ENCODE data around the gene SH3PXD2A. TPM values are rescaled to one million over a fixed set of nuclear protein-coding genes. Genes with fewer than 3 reads are reported as not detected.
A peak's percentile ranks its signal among the peaks of the same experiment; 100 is the strongest.

SH3PXD2A gene
- total RNA-seq, 1 experiment from 2014 or later: 54.9 TPM

- intact Hi-C loops (cut with micrococcal nuclease; ENCODE audit: unreplicated experiment): no loop called here
- H3K4me1 ChIP-seq (ENCODE audit: insufficient read depth, low read length, poor library complexity, severe bottlenecking): peaks cover 71% of the 10 kb centered on the region
- ChIA-PET POLR2A (ENCODE audit: low non-redundant PET) (no interaction called here), CTCF (no interaction called here)
- no TSS peak for BruUV-seq (replicated peaks)
- no peaks in the 10 kb centered on the region for H3K36me3 ChIP-seq (ENCODE audit: insufficient read depth, low read length, poor library complexity, severe bottlenecking)
- TF ChIP-seq EZH2 (IDR thresholded peaks at IDR 0.05; ENCODE audit: borderline replicate concordance, low read depth, low read length, poor library complexity, severe bottlenecking): no peak
- TF ChIP-seq, protein P1, sequence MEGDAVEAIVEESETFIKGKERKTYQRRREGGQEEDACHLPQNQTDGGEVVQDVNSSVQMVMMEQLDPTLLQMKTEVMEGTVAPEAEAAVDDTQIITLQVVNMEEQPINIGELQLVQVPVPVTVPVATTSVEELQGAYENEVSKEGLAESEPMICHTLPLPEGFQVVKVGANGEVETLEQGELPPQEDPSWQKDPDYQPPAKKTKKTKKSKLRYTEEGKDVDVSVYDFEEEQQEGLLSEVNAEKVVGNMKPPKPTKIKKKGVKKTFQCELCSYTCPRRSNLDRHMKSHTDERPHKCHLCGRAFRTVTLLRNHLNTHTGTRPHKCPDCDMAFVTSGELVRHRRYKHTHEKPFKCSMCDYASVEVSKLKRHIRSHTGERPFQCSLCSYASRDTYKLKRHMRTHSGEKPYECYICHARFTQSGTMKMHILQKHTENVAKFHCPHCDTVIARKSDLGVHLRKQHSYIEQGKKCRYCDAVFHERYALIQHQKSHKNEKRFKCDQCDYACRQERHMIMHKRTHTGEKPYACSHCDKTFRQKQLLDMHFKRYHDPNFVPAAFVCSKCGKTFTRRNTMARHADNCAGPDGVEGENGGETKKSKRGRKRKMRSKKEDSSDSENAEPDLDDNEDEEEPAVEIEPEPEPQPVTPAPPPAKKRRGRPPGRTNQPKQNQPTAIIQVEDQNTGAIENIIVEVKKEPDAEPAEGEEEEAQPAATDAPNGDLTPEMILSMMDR (conservative IDR thresholded peaks at IDR 0.05; ENCODE audit: low read depth, low read length): no peak
- DNase-seq (ENCODE audit: low spot score): no peak
- H3K4me3 ChIP-seq (ENCODE audit: low read depth, low read length, poor library complexity, severe bottlenecking): no peak overlapping the region
- peak overlapping the region; percentile 25 for H3K27ac ChIP-seq (ENCODE audit: low read depth, low read length, poor library complexity, severe bottlenecking)
- H3K9me3 ChIP-seq (ENCODE audit: low read depth, low read length, poor library complexity, severe bottlenecking): no peaks in the 10 kb centered on the region
- H3K27me3 ChIP-seq (replicated peaks; ENCODE audit: insufficient read depth, low read depth, low read length, poor library complexity): no peaks in the 10 kb centered on the region
These were observed 14.7 kb downstream of the SH3PXD2A start for GRCh38 chr10:103840740-103841070.

DNA sequence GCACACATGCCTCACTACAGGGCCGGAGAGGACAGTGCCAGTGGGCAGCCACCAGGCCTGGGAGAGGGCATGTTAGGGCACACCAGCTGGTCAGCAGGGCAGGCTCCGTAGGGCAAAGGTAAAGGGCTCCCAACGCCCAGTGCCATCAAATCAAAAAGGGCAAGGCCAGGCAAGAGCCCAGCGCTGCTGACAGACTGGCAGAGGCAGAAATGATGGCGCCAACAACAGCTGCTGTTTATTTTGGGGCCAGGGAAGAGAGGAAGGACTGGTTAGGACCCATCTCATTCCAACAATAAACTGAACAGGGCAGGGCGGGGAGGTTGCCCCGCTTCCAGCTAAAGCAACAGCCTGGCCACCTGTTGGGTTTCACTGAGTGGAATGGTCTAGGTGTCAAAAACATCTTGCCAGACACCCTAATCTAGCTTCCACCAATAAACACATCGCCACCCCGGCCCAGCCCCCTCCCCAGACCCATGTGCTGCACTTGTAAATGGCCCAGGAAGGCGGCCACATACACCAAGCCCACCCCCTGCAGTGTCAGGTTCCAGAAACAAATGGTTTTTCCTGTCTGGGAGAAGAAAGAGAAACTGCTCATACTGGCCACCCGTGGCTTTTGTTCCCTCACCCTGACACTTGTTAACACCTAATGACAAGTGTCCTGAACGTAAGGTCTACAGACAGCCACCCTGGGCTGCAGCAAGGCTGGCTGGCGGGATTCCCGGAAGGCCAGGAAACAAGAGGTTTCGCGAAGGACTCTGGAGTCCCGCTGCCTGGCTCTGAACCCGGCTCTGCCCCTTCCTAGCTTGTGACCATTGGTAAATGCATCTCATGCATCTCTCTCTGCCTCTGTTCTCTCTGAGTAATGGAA lies 15.3 kb downstream of the SH3PXD2A start:
- H3K27me3 ChIP-seq (replicated peaks; ENCODE audit: insufficient read depth, low read depth, low read length, poor library complexity): no peaks in the 10 kb centered on the region
- no peak for TF ChIP-seq EZH2 (IDR thresholded peaks at IDR 0.05; ENCODE audit: borderline replicate concordance, low read depth, low read length, poor library complexity, severe bottlenecking)
- TF ChIP-seq, protein P1 (conservative IDR thresholded peaks at IDR 0.05; ENCODE audit: low read depth, low read length): no peak
- BruUV-seq (replicated peaks): no TSS peak
- CTCF ChIA-PET: no interaction called here
- peaks cover 70% of the 10 kb centered on the region for H3K4me1 ChIP-seq (ENCODE audit: insufficient read depth, low read length, poor library complexity, severe bottlenecking)
- no peak for DNase-seq (ENCODE audit: low spot score)
- intact Hi-C loops (cut with micrococcal nuclease; ENCODE audit: unreplicated experiment): no loop called here
- peak overlapping the region; percentile 65 for H3K27ac ChIP-seq (ENCODE audit: low read depth, low read length, poor library complexity, severe bottlenecking)
- no peak overlapping the region for H3K4me3 ChIP-seq (ENCODE audit: low read depth, low read length, poor library complexity, severe bottlenecking)
- H3K9me3 ChIP-seq (ENCODE audit: low read depth, low read length, poor library complexity, severe bottlenecking): no peaks in the 10 kb centered on the region
- H3K36me3 ChIP-seq (ENCODE audit: insufficient read depth, low read length, poor library complexity, severe bottlenecking): no peaks in the 10 kb centered on the region
- POLR2A ChIA-PET (ENCODE audit: low non-redundant PET): no interaction called here

GRCh38 chr10:103839519-103839871 lies 15.9 kb downstream of the SH3PXD2A start:
- TF ChIP-seq EZH2 (IDR thresholded peaks at IDR 0.05; ENCODE audit: borderline replicate concordance, low read depth, low read length, poor library complexity, severe bottlenecking): no peak
- TF ChIP-seq, protein P1 (conservative IDR thresholded peaks at IDR 0.05; ENCODE audit: low read depth, low read length): no peak
- H3K27me3 ChIP-seq (replicated peaks; ENCODE audit: insufficient read depth, low read depth, low read length, poor library complexity): no peaks in the 10 kb centered on the region
- peak overlapping the region; percentile 65 for H3K27ac ChIP-seq (ENCODE audit: low read depth, low read length, poor library complexity, severe bottlenecking)
- no peak for DNase-seq (ENCODE audit: low spot score)
- no peaks in the 10 kb centered on the region for H3K9me3 ChIP-seq (ENCODE audit: low read depth, low read length, poor library complexity, severe bottlenecking)
- BruUV-seq (replicated peaks): no TSS peak
- H3K36me3 ChIP-seq (ENCODE audit: insufficient read depth, low read length, poor library complexity, severe bottlenecking): no peaks in the 10 kb centered on the region
- no peak overlapping the region for H3K4me3 ChIP-seq (ENCODE audit: low read depth, low read length, poor library complexity, severe bottlenecking)
- intact Hi-C loops (cut with micrococcal nuclease; ENCODE audit: unreplicated experiment): no loop called here
- CTCF ChIA-PET: no interaction called here
- POLR2A ChIA-PET (ENCODE audit: low non-redundant PET): no interaction called here
- peaks cover 69% of the 10 kb centered on the region for H3K4me1 ChIP-seq (ENCODE audit: insufficient read depth, low read length, poor library complexity, severe bottlenecking)
